OCI-LY7 (cell line): ENCODE results near the gene CPSF3.

Experiments
- CTCF ChIP-seq: fragments of 200-600 bp; sonication (generic); conservative IDR thresholded peaks from 2 replicates; pipeline ENCODE4 v1.5.1; 2014; ENCODE audit warnings: mild to moderate bottlenecking, antibody characterized with exemption, low read length, moderate library complexity, mixed read lengths
- EZH2phosphoT487 ChIP-seq: fragments of 200-600 bp; sonication (generic); IDR thresholded peaks from 2 replicates; pipeline ENCODE4 v1.6.1; 2018; ENCODE audit warnings: low read depth, borderline replicate concordance, mild to moderate bottlenecking, mixed run types, antibody characterized with exemption, low read length, moderate library complexity, mixed read lengths

GRCh38 chr2:9497017-9497416 lies 73.6 kb downstream of the CPSF3 start:
- TF ChIP-seq CTCF (no peak), EZH2phosphoT487 (no peak)
